Measurements from ENCODE around the gene MGLL. TPM values are rescaled to one million over a fixed set of nuclear protein-coding genes. Genes with fewer than 3 reads are reported as not detected.
A peak's percentile ranks its signal among the peaks of the same experiment; 100 is the strongest.

The MGLL gene
- total RNA-seq, 1 donor from 2014 or later: 10.3 TPM

- no peak for TF ChIP-seq CTCF (IDR thresholded peaks at IDR 0.05; ENCODE audit: partially characterized antibody, unreplicated experiment)
- no peak overlapping the region for H3K4me3 Mint-ChIP-seq (ENCODE audit: unreplicated experiment)
- H3K27me3 Mint-ChIP-seq (ENCODE audit: unreplicated experiment): peaks cover 2% of the 10 kb centered on the region
- H3K4me1 Mint-ChIP-seq (ENCODE audit: low read depth, unreplicated experiment): peaks cover 18% of the 10 kb centered on the region
- no peak for DNase-seq
- no peak overlapping the region for H3K27ac Mint-ChIP-seq (ENCODE audit: unreplicated experiment)
- H3K9me3 Mint-ChIP-seq (ENCODE audit: unreplicated experiment): peaks cover 4% of the 10 kb centered on the region
- no peaks in the 10 kb centered on the region for H3K36me3 Mint-ChIP-seq (ENCODE audit: unreplicated experiment)
Observed at GRCh38 chr3:127762077-127762786, 60.1 kb downstream of the MGLL start.

GRCh38 chr3:127761441-127761801 lies 60.9 kb downstream of the MGLL start:
- H3K9me3 Mint-ChIP-seq (ENCODE audit: unreplicated experiment): peaks cover 4% of the 10 kb centered on the region
- H3K36me3 Mint-ChIP-seq (ENCODE audit: unreplicated experiment): no peaks in the 10 kb centered on the region
- no peak for DNase-seq
- H3K27me3 Mint-ChIP-seq (ENCODE audit: unreplicated experiment): peaks cover 4% of the 10 kb centered on the region
- H3K27ac Mint-ChIP-seq (ENCODE audit: unreplicated experiment): no peak overlapping the region
- H3K4me3 Mint-ChIP-seq (ENCODE audit: unreplicated experiment): no peak overlapping the region
- H3K4me1 Mint-ChIP-seq (ENCODE audit: low read depth, unreplicated experiment): peaks cover 19% of the 10 kb centered on the region
- TF ChIP-seq CTCF (IDR thresholded peaks at IDR 0.05; ENCODE audit: partially characterized antibody, unreplicated experiment): no peak

DNA sequence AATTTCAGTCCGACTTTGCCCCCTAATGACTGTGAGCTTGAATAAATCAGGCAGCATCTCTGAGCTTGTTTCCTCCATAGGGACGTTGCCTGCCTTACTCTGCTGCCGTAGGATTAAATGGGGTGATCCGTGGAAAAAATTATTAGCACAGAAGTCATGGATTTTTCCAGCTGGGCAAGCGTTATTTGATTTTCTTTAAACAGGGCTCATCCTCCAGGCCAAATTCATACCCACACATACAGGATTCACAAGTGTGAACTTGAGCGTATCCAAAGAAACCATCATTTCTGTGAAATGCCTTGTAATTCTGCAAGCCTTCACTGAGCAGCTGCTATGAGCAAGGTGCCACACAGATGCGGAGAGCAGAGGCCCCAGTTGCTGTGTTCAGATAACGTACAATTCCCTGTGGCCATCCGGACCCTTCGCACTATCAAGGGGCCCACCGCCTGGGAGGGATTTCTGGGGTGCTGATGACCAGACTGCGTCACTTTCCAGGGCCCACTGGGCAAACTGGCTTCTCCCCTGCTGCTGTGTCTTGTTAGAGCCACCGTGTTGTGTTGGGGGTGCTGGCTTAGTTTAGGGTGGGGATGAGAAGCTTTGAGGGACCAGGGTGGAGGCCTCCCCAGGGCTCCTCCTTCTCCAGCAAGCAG lies 61.4 kb downstream of the MGLL start:
- no peak overlapping the region for H3K27ac Mint-ChIP-seq (ENCODE audit: unreplicated experiment)
- no peak for TF ChIP-seq CTCF (IDR thresholded peaks at IDR 0.05; ENCODE audit: partially characterized antibody, unreplicated experiment)
- H3K4me3 Mint-ChIP-seq (ENCODE audit: unreplicated experiment): no peak overlapping the region
- peaks cover 20% of the 10 kb centered on the region for H3K4me1 Mint-ChIP-seq (ENCODE audit: low read depth, unreplicated experiment)
- no peaks in the 10 kb centered on the region for H3K36me3 Mint-ChIP-seq (ENCODE audit: unreplicated experiment)
- DNase-seq: no peak
- H3K9me3 Mint-ChIP-seq (ENCODE audit: unreplicated experiment): peaks cover 4% of the 10 kb centered on the region
- peaks cover 5% of the 10 kb centered on the region for H3K27me3 Mint-ChIP-seq (ENCODE audit: unreplicated experiment)

GRCh38 chr3:127760361-127760760 lies 62.0 kb downstream of the MGLL start:
- Mint-ChIP-seq H3K27ac (ENCODE audit: unreplicated experiment) (no peak overlapping the region), H3K36me3 (ENCODE audit: unreplicated experiment) (no peaks in the 10 kb centered on the region), H3K4me1 (ENCODE audit: low read depth, unreplicated experiment) (peaks cover 20% of the 10 kb centered on the region), H3K4me3 (ENCODE audit: unreplicated experiment) (no peak overlapping the region), H3K27me3 (ENCODE audit: unreplicated experiment) (peaks cover 5% of the 10 kb centered on the region), H3K9me3 (ENCODE audit: unreplicated experiment) (peaks cover 4% of the 10 kb centered on the region)
- no peak for DNase-seq
- no peak for TF ChIP-seq CTCF (IDR thresholded peaks at IDR 0.05; ENCODE audit: partially characterized antibody, unreplicated experiment)

GRCh38 chr3:127759826-127760225 lies 62.5 kb downstream of the MGLL start:
- no peak for TF ChIP-seq CTCF (IDR thresholded peaks at IDR 0.05; ENCODE audit: partially characterized antibody, unreplicated experiment)
- Mint-ChIP-seq H3K27me3 (ENCODE audit: unreplicated experiment) (peaks cover 5% of the 10 kb centered on the region), H3K4me1 (ENCODE audit: low read depth, unreplicated experiment) (peaks cover 20% of the 10 kb centered on the region), H3K27ac (ENCODE audit: unreplicated experiment) (peak overlapping the region; percentile 36), H3K9me3 (ENCODE audit: unreplicated experiment) (peaks cover 2% of the 10 kb centered on the region), H3K4me3 (ENCODE audit: unreplicated experiment) (no peak overlapping the region), H3K36me3 (ENCODE audit: unreplicated experiment) (no peaks in the 10 kb centered on the region)
- DNase-seq: no peak

Data from glutamatergic neuron (in vitro differentiated cells).